AML-193 (cell line): Measurements from ENCODE around the gene CDS2.
"Not testable (repeated sequence)": the region's sequence is repeated elsewhere in the genome, so short reads cannot be mapped to it uniquely, and the experiment has no call there.

Experiments
- DNase-seq, 2 experiments: peaks; one replicate each; lab custom pipeline; 2025; lab: John Stamatoyannopoulos, UW

Gene CDS2

GRCh38 chr20:5126512-5127203 is at the start of gene CDS2:
TSS of gene CDS2 (plus strand) at chr20:5127008. CDS start at chr20:5127093, 85 bp downstream.
- peak; percentile 96 to 98 for DNase-seq

- DNase-seq: no peak
Observed at GRCh38 chr20:5077761-5078387, 48.9 kb upstream of the CDS2 start.

GRCh38 chr20:5078399-5078958 is 48.3 kb upstream of the CDS2 start:
- DNase-seq: peak; percentile 88 to 89

GRCh38 chr20:5080384-5080877 is 46.4 kb upstream of the CDS2 start:
- DNase-seq: peak; percentile 95 to 97

- DNase-seq: peak; percentile 46 to 54
Observed at GRCh38 chr20:5085380-5085779, 41.4 kb upstream of the CDS2 start.

GRCh38 chr20:5088688-5089087 is 38.1 kb upstream of the CDS2 start:
- DNase-seq: no peak

- peak; percentile 93 for DNase-seq
Observed at GRCh38 chr20:5090191-5090590, 36.6 kb upstream of the CDS2 start.

- no peak for DNase-seq
Observed at GRCh38 chr20:5091902-5092301, 34.9 kb upstream of the CDS2 start.

- no peak for DNase-seq
Observed at GRCh38 chr20:5092765-5093339, 34.0 kb upstream of the CDS2 start.

GRCh38 chr20:5095454-5095853 is 31.4 kb upstream of the CDS2 start:
- DNase-seq: no peak

- DNase-seq: no peak
Observed at GRCh38 chr20:5095931-5096330, 30.9 kb upstream of the CDS2 start.

- DNase-seq: no peak
Observed at GRCh38 chr20:5096463-5096862, 30.3 kb upstream of the CDS2 start.

- not testable (repeated sequence) for DNase-seq
Observed at GRCh38 chr20:5099009-5099408, 27.8 kb upstream of the CDS2 start.

GRCh38 chr20:5099909-5100308 is 26.9 kb upstream of the CDS2 start:
- DNase-seq: not testable (repeated sequence)

- DNase-seq: peak; percentile 56 to 70
Observed at GRCh38 chr20:5100684-5101347, 26.0 kb upstream of the CDS2 start.

- no peak for DNase-seq
Observed at GRCh38 chr20:5104479-5104878, 22.3 kb upstream of the CDS2 start.

- no peak for DNase-seq
Observed at GRCh38 chr20:5109276-5109675, 17.5 kb upstream of the CDS2 start.

GRCh38 chr20:5113615-5113986 is 13.2 kb upstream of the CDS2 start:
- DNase-seq: no peak

GRCh38 chr20:5114403-5114802 is 12.4 kb upstream of the CDS2 start:
- no peak for DNase-seq

- DNase-seq: no peak
Observed at GRCh38 chr20:5116875-5117274, 9.9 kb upstream of the CDS2 start.

- DNase-seq: no peak
Observed at GRCh38 chr20:5118220-5119142, 8.3 kb upstream of the CDS2 start.

GRCh38 chr20:5119143-5119434 is 7.7 kb upstream of the CDS2 start:
- no peak for DNase-seq
